SK-N-SH treated with all-trans-retinoic acid at 6 μM for 48 hours (cell line): ENCODE results near the gene LRRK1.

Experiments
- ATAC-seq: fragments of 200-7000 bp; cut with Tn5 transposase; 3 replicates; pipeline ENCODE4 v1.9.1; 2020; ENCODE audit warnings: mild to moderate bottlenecking, moderate library complexity
- BACH2 ChIP-seq: fragments of 250-450 bp; sonication (Bioruptor Pico); IDR thresholded peaks from 2 replicates; pipeline ENCODE4 v1.9.0; 2021; ENCODE audit warnings: mild to moderate bottlenecking, borderline replicate concordance
- CSDC2 ChIP-seq: fragments of 250-450 bp; sonication (Bioruptor Pico); IDR thresholded peaks from 2 replicates; pipeline ENCODE4 v1.5.0; 2020; ENCODE audit warnings: mild to moderate bottlenecking, moderate library complexity
- GLIS3 ChIP-seq: fragments of 250-450 bp; sonication (Bioruptor Pico); IDR thresholded peaks from 2 replicates; pipeline ENCODE4 v1.5.0; 2020; ENCODE audit warnings: mild to moderate bottlenecking, moderate library complexity
- ISL1 ChIP-seq: fragments of 250-450 bp; sonication (Bioruptor Pico); IDR thresholded peaks from 2 replicates; pipeline ENCODE4 v2.1.2; 2022; ENCODE audit warnings: mild to moderate bottlenecking, moderate library complexity
- PPARA ChIP-seq: fragments of 250-450 bp; sonication (Bioruptor Pico); IDR thresholded peaks from 2 replicates; pipeline ENCODE4 v1.5.0; 2020; ENCODE audit warnings: mild to moderate bottlenecking, borderline replicate concordance
- RARB ChIP-seq: fragments of 250-450 bp; sonication (Bioruptor Pico); IDR thresholded peaks from 2 replicates; pipeline ENCODE4 v1.8.0; 2021; ENCODE audit warnings: mild to moderate bottlenecking, moderate library complexity
- SNAI2 ChIP-seq: fragments of 250-450 bp; sonication (Bioruptor Pico); IDR thresholded peaks from 2 replicates; pipeline ENCODE4 v1.5.0; 2020; ENCODE audit warnings: mild to moderate bottlenecking, moderate library complexity
- TCF4 ChIP-seq: fragments of 250-450 bp; sonication (Bioruptor Pico); IDR thresholded peaks from 2 replicates; pipeline ENCODE4 v1.8.0; 2021; ENCODE audit warnings: mild to moderate bottlenecking, moderate library complexity, borderline replicate concordance
- TOX ChIP-seq: fragments of 250-450 bp; sonication (Bioruptor Pico); IDR thresholded peaks from 2 replicates; pipeline ENCODE4 v1.8.0; 2021; ENCODE audit warnings: mild to moderate bottlenecking, moderate library complexity, borderline replicate concordance
- ZC3H10 ChIP-seq: fragments of 250-450 bp; sonication (Bioruptor Pico); IDR thresholded peaks from 2 replicates; pipeline ENCODE4 v1.5.1; 2021; ENCODE audit warnings: mild to moderate bottlenecking, moderate library complexity
- ZFP3 ChIP-seq: fragments of 250-450 bp; sonication (Bioruptor Pico); IDR thresholded peaks from 2 replicates; pipeline ENCODE4 v1.5.0; 2020; ENCODE audit warnings: mild to moderate bottlenecking, moderate library complexity
- ZNF565 ChIP-seq: fragments of 450-650 bp; formaldehyde crosslinking; conservative IDR thresholded peaks from 2 replicates; pipeline ENCODE4 v1.5.0; 2020; ENCODE audit warnings: low read depth, mild to moderate bottlenecking, moderate library complexity
- ZNF70 ChIP-seq: fragments of 450-650 bp; formaldehyde crosslinking; IDR thresholded peaks from 2 replicates; pipeline ENCODE4 v1.5.0; 2020; ENCODE audit warnings: mild to moderate bottlenecking, moderate library complexity
- ZNF8 ChIP-seq: fragments of 450-650 bp; formaldehyde crosslinking; IDR thresholded peaks from 2 replicates; pipeline ENCODE4 v1.5.0; 2020; ENCODE audit warnings: mild to moderate bottlenecking, moderate library complexity
- TF ChIP-seq, protein P1 (sequence below): fragments of 250-450 bp; sonication (Bioruptor Pico); IDR thresholded peaks from 2 replicates; pipeline ENCODE4 v1.8.0; 2020; ENCODE audit warnings: mild to moderate bottlenecking, moderate library complexity, borderline replicate concordance
- TF ChIP-seq, protein P2 (sequence below): fragments of 250-450 bp; sonication (Bioruptor Pico); IDR thresholded peaks from 2 replicates; pipeline ENCODE4 v1.8.0; 2021; ENCODE audit warnings: low read depth, mild to moderate bottlenecking, moderate library complexity, borderline replicate concordance
- TF ChIP-seq, protein P3 (sequence below): fragments of 250-450 bp; sonication (Bioruptor Pico); IDR thresholded peaks from 2 replicates; pipeline ENCODE4 v1.5.1; 2021; ENCODE audit warnings: mild to moderate bottlenecking, moderate library complexity
- TF ChIP-seq, protein P4 (sequence below): fragments of 250-450 bp; sonication (Bioruptor Pico); IDR thresholded peaks from 2 replicates; pipeline ENCODE4 v1.5.0; 2020; ENCODE audit warnings: mild to moderate bottlenecking, moderate library complexity

Gene LRRK1

DNA sequence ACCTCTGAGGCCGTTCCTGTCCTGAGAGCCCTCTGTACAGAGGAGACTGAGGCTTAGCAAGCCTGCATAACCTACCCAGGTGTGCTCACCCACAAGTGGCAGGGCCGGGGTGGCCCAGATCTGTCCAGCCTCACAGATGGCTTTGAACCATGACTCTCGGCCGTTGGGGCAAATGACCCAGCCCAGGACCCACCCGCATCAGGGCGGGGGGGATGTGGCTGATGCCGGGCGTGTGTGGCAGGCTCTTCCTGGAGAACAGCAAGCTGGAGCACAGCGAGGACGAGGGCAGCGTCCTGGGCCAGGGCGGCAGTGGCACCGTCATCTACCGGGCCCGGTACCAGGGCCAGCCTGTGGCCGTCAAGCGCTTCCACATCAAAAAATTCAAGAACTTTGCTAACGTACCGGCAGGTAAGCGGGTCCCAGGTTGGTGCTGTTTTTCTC is 133.5 kb downstream of the LRRK1 start (continued):
- TF ChIP-seq, protein P1, sequence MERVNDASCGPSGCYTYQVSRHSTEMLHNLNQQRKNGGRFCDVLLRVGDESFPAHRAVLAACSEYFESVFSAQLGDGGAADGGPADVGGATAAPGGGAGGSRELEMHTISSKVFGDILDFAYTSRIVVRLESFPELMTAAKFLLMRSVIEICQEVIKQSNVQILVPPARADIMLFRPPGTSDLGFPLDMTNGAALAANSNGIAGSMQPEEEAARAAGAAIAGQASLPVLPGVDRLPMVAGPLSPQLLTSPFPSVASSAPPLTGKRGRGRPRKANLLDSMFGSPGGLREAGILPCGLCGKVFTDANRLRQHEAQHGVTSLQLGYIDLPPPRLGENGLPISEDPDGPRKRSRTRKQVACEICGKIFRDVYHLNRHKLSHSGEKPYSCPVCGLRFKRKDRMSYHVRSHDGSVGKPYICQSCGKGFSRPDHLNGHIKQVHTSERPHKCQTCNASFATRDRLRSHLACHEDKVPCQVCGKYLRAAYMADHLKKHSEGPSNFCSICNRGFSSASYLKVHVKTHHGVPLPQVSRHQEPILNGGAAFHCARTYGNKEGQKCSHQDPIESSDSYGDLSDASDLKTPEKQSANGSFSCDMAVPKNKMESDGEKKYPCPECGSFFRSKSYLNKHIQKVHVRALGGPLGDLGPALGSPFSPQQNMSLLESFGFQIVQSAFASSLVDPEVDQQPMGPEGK (CRISPR knock-in tag): no peak

DNA sequence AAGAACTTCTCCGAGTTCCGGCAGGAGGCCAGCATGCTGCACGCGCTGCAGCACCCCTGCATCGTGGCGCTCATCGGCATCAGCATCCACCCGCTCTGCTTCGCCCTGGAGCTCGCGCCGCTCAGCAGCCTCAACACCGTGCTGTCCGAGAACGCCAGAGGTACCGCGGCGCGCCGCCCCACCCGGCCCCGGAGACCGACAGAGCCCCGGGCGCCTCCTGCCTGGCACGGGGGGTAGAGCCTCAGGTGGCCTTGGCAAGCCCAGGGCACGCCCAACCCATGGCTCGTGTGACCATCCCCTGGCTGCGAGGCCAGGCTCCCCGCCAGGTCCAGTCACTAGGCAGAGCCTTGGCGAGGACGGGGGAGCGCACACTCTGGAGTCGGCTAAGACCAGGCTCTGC is 134.1 kb downstream of the LRRK1 start:
- no peak for TF ChIP-seq TCF4 (CRISPR knock-in tag)
- TF ChIP-seq ZFP3: no peak
- no peak for TF ChIP-seq BACH2 (CRISPR knock-in tag)
- TF ChIP-seq ZNF565 (CRISPR knock-in tag): no peak
- TF ChIP-seq, protein P2, sequence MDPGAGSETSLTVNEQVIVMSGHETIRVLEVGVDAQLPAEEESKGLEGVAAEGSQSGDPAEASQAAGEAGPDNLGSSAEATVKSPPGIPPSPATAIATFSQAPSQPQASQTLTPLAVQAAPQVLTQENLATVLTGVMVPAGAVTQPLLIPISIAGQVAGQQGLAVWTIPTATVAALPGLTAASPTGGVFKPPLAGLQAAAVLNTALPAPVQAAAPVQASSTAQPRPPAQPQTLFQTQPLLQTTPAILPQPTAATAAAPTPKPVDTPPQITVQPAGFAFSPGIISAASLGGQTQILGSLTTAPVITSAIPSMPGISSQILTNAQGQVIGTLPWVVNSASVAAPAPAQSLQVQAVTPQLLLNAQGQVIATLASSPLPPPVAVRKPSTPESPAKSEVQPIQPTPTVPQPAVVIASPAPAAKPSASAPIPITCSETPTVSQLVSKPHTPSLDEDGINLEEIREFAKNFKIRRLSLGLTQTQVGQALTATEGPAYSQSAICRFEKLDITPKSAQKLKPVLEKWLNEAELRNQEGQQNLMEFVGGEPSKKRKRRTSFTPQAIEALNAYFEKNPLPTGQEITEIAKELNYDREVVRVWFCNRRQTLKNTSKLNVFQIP (CRISPR knock-in tag): no peak
- no peak for TF ChIP-seq TOX
- TF ChIP-seq, protein P3, sequence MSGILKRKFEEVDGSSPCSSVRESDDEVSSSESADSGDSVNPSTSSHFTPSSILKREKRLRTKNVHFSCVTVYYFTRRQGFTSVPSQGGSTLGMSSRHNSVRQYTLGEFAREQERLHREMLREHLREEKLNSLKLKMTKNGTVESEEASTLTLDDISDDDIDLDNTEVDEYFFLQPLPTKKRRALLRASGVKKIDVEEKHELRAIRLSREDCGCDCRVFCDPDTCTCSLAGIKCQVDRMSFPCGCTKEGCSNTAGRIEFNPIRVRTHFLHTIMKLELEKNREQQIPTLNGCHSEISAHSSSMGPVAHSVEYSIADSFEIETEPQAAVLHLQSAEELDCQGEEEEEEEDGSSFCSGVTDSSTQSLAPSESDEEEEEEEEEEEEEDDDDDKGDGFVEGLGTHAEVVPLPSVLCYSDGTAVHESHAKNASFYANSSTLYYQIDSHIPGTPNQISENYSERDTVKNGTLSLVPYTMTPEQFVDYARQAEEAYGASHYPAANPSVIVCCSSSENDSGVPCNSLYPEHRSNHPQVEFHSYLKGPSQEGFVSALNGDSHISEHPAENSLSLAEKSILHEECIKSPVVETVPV (CRISPR knock-in tag): no peak
- ATAC-seq: no peak

DNA sequence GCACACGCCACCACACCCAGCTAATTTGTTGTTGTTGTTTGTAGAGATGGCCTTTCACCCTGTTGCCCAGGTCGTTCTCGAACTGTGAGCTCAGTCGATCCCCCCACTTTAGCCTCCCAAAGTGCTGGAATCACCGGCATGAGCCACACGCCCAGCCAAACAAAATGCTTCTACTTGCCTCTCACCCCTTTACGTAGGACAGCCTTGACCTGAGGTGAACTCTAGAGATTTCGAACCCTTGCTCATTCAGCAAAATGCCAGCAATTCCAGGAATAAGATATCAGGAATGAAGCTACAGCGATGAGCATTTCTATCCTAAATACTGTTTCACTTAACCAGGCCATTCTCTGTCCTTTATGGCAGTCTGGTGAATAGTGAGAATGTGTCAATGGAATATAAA is 135.0 kb downstream of the LRRK1 start:
- no peak for ATAC-seq
- TF ChIP-seq, protein P3 (CRISPR knock-in tag): no peak
- TF ChIP-seq SNAI2 (CRISPR knock-in tag) (no peak), ZNF565 (CRISPR knock-in tag) (no peak), CSDC2 (CRISPR knock-in tag) (no peak)
- TF ChIP-seq, all 23 proteins: peak for 0

DNA sequence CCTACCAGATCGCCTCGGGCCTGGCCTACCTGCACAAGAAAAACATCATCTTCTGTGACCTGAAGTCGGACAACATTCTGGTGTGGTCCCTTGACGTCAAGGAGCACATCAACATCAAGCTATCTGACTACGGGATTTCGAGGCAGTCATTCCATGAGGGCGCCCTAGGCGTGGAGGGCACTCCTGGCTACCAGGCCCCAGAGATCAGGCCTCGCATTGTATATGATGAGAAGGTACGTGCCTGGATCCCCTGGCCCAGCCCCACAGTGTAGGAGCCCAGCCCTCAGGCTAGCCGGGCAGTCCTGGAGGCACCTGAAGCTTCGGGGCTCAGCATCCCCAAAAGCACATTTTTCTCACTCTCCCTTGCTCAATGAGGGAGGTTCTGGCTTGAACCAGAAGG is 135.8 kb downstream of the LRRK1 start:
- TF ChIP-seq BACH2 (CRISPR knock-in tag) (no peak), RARB (CRISPR knock-in tag) (no peak), TCF4 (CRISPR knock-in tag) (no peak), ZNF70 (CRISPR knock-in tag) (no peak), ZFP3 (no peak), ZNF565 (CRISPR knock-in tag) (no peak), GLIS3 (no peak), PPARA (no peak), ZNF8 (CRISPR knock-in tag) (no peak), CSDC2 (CRISPR knock-in tag) (no peak), ISL1 (no peak), ZC3H10 (CRISPR knock-in tag) (no peak)
- TF ChIP-seq, protein P3 (CRISPR knock-in tag): no peak
- TF ChIP-seq, protein P4, sequence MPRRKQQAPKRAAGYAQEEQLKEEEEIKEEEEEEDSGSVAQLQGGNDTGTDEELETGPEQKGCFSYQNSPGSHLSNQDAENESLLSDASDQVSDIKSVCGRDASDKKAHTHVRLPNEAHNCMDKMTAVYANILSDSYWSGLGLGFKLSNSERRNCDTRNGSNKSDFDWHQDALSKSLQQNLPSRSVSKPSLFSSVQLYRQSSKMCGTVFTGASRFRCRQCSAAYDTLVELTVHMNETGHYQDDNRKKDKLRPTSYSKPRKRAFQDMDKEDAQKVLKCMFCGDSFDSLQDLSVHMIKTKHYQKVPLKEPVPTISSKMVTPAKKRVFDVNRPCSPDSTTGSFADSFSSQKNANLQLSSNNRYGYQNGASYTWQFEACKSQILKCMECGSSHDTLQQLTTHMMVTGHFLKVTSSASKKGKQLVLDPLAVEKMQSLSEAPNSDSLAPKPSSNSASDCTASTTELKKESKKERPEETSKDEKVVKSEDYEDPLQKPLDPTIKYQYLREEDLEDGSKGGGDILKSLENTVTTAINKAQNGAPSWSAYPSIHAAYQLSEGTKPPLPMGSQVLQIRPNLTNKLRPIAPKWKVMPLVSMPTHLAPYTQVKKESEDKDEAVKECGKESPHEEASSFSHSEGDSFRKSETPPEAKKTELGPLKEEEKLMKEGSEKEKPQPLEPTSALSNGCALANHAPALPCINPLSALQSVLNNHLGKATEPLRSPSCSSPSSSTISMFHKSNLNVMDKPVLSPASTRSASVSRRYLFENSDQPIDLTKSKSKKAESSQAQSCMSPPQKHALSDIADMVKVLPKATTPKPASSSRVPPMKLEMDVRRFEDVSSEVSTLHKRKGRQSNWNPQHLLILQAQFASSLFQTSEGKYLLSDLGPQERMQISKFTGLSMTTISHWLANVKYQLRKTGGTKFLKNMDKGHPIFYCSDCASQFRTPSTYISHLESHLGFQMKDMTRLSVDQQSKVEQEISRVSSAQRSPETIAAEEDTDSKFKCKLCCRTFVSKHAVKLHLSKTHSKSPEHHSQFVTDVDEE (CRISPR knock-in tag): no peak
- TF ChIP-seq, all 23 proteins: peak for 0
- no peak for ATAC-seq
